HEK293 (cell line): ENCODE data around the gene SPINK1.

ENCODE experiments used
- CTCF ChIA-PET: fragments of 350-600 bp; formaldehyde crosslinking; extraction: SDS; loops from one replicate; lab custom pipeline; 2021; ENCODE audit warnings: antibody characterized with exemption; lab: Yijun Ruan, JAX
- POLR2A ChIA-PET: fragments of 300-600 bp; formaldehyde crosslinking; extraction: SDS; loops from one replicate; lab custom pipeline; 2020; ENCODE audit warnings: antibody characterized with exemption, inconsistent platforms; lab: Yijun Ruan, JAX
- H3K27ac ChIP-seq: fragments of 200-500 bp; sonication (Bioruptor generic); 2 replicates; pipeline ENCODE4 v1.5.1; 2014; ENCODE audit warnings: low read depth, low read length, control low read depth, inconsistent platforms; ENCODE audit errors: extremely low read depth
- H3K36me3 ChIP-seq, 2 experiments: fragments of 200-500 bp in 1 of 2; sonication (Bioruptor generic) in 1 of 2; 1 replicate in 1 of 2; 2 replicates in 1 of 2; pipeline ENCODE4 v1.5.1; 2014 to 2017; ENCODE audit warnings: inconsistent platforms in 2 of 2, low read length in 2 of 2; ENCODE audit not compliant: control insufficient read depth in 2 of 2, insufficient read depth in 1 of 2
- H3K4me1 ChIP-seq: fragments of 200-500 bp; sonication (Bioruptor generic); 2 replicates; pipeline ENCODE4 v1.5.1; 2014; ENCODE audit warnings: mild to moderate bottlenecking, low read length, inconsistent platforms; ENCODE audit not compliant: control insufficient read depth, insufficient read depth
- H3K4me3 ChIP-seq: 2 replicates; pipeline ENCODE4 v1.5.1; 2011; ENCODE audit warnings: low read depth, mild to moderate bottlenecking, control low read depth, low read length, moderate library complexity
- H3K9me3 ChIP-seq: fragments of 200-500 bp; sonication (Bioruptor generic); 2 replicates; pipeline ENCODE4 v1.5.1; 2014; ENCODE audit warnings: low read depth, low read length, inconsistent platforms; ENCODE audit not compliant: control insufficient read depth, insufficient read depth
- BCL11A ChIP-seq: fragments of 450-650 bp; formaldehyde crosslinking; IDR thresholded peaks from 2 replicates; pipeline ENCODE4 v1.5.1; 2016; ENCODE audit warnings: low read depth, missing biosample characterization, missing genetic modification characterization
- IKZF3 ChIP-seq: fragments of 450-650 bp; IDR thresholded peaks from 2 replicates; pipeline ENCODE4 v1.5.0; 2018; ENCODE audit warnings: missing biosample characterization, mild to moderate bottlenecking, missing genetic modification characterization, moderate library complexity
- MEIS1 ChIP-seq: sonication (generic); formaldehyde crosslinking; IDR thresholded peaks from 2 replicates; pipeline ENCODE4 v1.8.1; 2022; ENCODE audit warnings: missing genetic modification reagents, mild to moderate bottlenecking, borderline replicate concordance
- MZF1 ChIP-seq: fragments of 450-650 bp; formaldehyde crosslinking; IDR thresholded peaks from 2 replicates; pipeline ENCODE4 v1.5.1; 2017; ENCODE audit warnings: missing biosample characterization, missing genetic modification characterization, borderline replicate concordance
- OVOL3 ChIP-seq: fragments of 450-650 bp; formaldehyde crosslinking; IDR thresholded peaks from 2 replicates; pipeline ENCODE4 v1.5.1; 2016; ENCODE audit warnings: missing biosample characterization, missing genetic modification characterization
- TRIM28 ChIP-seq: IDR thresholded peaks from 2 replicates; pipeline ENCODE4 v1.6.1; 2011; ENCODE audit warnings: low read length, control low read depth, borderline replicate concordance
- ZBTB21 ChIP-seq: fragments of 450-650 bp; formaldehyde crosslinking; IDR thresholded peaks from 2 replicates; pipeline ENCODE4 v1.5.1; 2017; ENCODE audit warnings: missing biosample characterization, missing genetic modification characterization
- ZBTB48 ChIP-seq: fragments of 450-650 bp; formaldehyde crosslinking; IDR thresholded peaks from 2 replicates; pipeline ENCODE4 v1.5.1; 2016; ENCODE audit warnings: missing biosample characterization, missing genetic modification characterization
- ZFP41 ChIP-seq: fragments of 450-650 bp; formaldehyde crosslinking; IDR thresholded peaks from 2 replicates; pipeline ENCODE4 v1.5.1; 2016; ENCODE audit warnings: missing biosample characterization, missing genetic modification characterization, borderline replicate concordance
- ZNF133 ChIP-seq: fragments of 450-650 bp; formaldehyde crosslinking; IDR thresholded peaks from 2 replicates; pipeline ENCODE4 v1.5.1; 2016; ENCODE audit warnings: missing biosample characterization, missing genetic modification characterization
- ZNF138 ChIP-seq: fragments of 450-650 bp; formaldehyde crosslinking; IDR thresholded peaks from 2 replicates; pipeline ENCODE4 v1.5.1; 2016; ENCODE audit warnings: missing biosample characterization, missing genetic modification characterization, borderline replicate concordance
- ZNF146 ChIP-seq: fragments of 450-650 bp; formaldehyde crosslinking; IDR thresholded peaks from 2 replicates; pipeline ENCODE4 v1.5.1; 2016; ENCODE audit warnings: missing biosample characterization, missing genetic modification characterization
- ZNF155 ChIP-seq: fragments of 450-650 bp; formaldehyde crosslinking; IDR thresholded peaks from 2 replicates; pipeline ENCODE4 v1.5.1; 2016; ENCODE audit warnings: missing biosample characterization, missing genetic modification characterization
- ZNF16 ChIP-seq: fragments of 450-650 bp; formaldehyde crosslinking; IDR thresholded peaks from 2 replicates; pipeline ENCODE4 v1.5.1; 2016; ENCODE audit warnings: low read depth, missing biosample characterization, missing genetic modification characterization
- ZNF2 ChIP-seq: fragments of 450-650 bp; formaldehyde crosslinking; IDR thresholded peaks from 2 replicates; pipeline ENCODE4 v1.5.1; 2016; ENCODE audit warnings: missing biosample characterization, missing genetic modification characterization
- ZNF23 ChIP-seq: fragments of 450-650 bp; formaldehyde crosslinking; IDR thresholded peaks from 2 replicates; pipeline ENCODE4 v1.5.1; 2016; ENCODE audit warnings: missing biosample characterization, missing genetic modification characterization, borderline replicate concordance
- ZNF239 ChIP-seq: fragments of 450-650 bp; formaldehyde crosslinking; IDR thresholded peaks from 2 replicates; pipeline ENCODE4 v1.5.1; 2016; ENCODE audit warnings: missing biosample characterization, missing genetic modification characterization
- ZNF24 ChIP-seq: fragments of 450-650 bp; formaldehyde crosslinking; IDR thresholded peaks from 2 replicates; pipeline ENCODE4 v1.5.1; 2016; ENCODE audit warnings: missing biosample characterization, missing genetic modification characterization
- ZNF292 ChIP-seq: fragments of 450-650 bp; formaldehyde crosslinking; IDR thresholded peaks from 2 replicates; pipeline ENCODE4 v1.5.1; 2016; ENCODE audit warnings: low read depth, missing biosample characterization, missing genetic modification characterization, borderline replicate concordance
- ZNF423 ChIP-seq: fragments of 450-650 bp; formaldehyde crosslinking; IDR thresholded peaks from 2 replicates; pipeline ENCODE4 v1.5.1; 2016; ENCODE audit warnings: missing biosample characterization, missing genetic modification characterization
- ZNF433 ChIP-seq: fragments of 450-650 bp; formaldehyde crosslinking; IDR thresholded peaks from 2 replicates; pipeline ENCODE4 v1.5.1; 2016; ENCODE audit warnings: missing biosample characterization, missing genetic modification characterization, low read depth
- ZNF571 ChIP-seq: fragments of 450-650 bp; formaldehyde crosslinking; IDR thresholded peaks from 2 replicates; pipeline ENCODE4 v1.5.0; 2017; ENCODE audit warnings: missing biosample characterization, missing genetic modification characterization
- ZNF600 ChIP-seq: fragments of 450-650 bp; formaldehyde crosslinking; IDR thresholded peaks from 2 replicates; pipeline ENCODE4 v1.5.1; 2016; ENCODE audit warnings: missing biosample characterization, missing genetic modification characterization
- ZNF830 ChIP-seq: fragments of 450-650 bp; IDR thresholded peaks from 2 replicates; pipeline ENCODE4 v1.5.0; 2018; ENCODE audit warnings: missing biosample characterization, missing genetic modification characterization, low read depth, mild to moderate bottlenecking, moderate library complexity
- ZNF837 ChIP-seq: fragments of 450-650 bp; formaldehyde crosslinking; IDR thresholded peaks from 2 replicates; pipeline ENCODE4 v1.5.1; 2016; ENCODE audit warnings: missing biosample characterization, missing genetic modification characterization
- ZNF843 ChIP-seq: fragments of 450-650 bp; formaldehyde crosslinking; IDR thresholded peaks from 2 replicates; pipeline ENCODE4 v1.5.1; 2016; ENCODE audit warnings: missing biosample characterization, missing genetic modification characterization
- TF ChIP-seq, protein P1 (sequence below): fragments of 450-650 bp; formaldehyde crosslinking; IDR thresholded peaks from 2 replicates; pipeline ENCODE4 v1.5.1; 2016; ENCODE audit warnings: missing biosample characterization, missing genetic modification characterization
- TF ChIP-seq, protein P2 (sequence below): fragments of 450-650 bp; formaldehyde crosslinking; IDR thresholded peaks from 2 replicates; pipeline ENCODE4 v1.5.1; 2016; ENCODE audit warnings: missing biosample characterization, missing genetic modification characterization, low read depth
- TF ChIP-seq, protein P3 (sequence below): fragments of 450-650 bp; formaldehyde crosslinking; IDR thresholded peaks from 2 replicates; pipeline ENCODE4 v1.5.1; 2016; ENCODE audit warnings: missing biosample characterization, missing genetic modification characterization
- TF ChIP-seq, protein P4 (sequence below): fragments of 450-650 bp; formaldehyde crosslinking; IDR thresholded peaks from 2 replicates; pipeline ENCODE4 v1.5.1; 2016; ENCODE audit warnings: missing biosample characterization, missing genetic modification characterization

Gene SPINK1

DNA sequence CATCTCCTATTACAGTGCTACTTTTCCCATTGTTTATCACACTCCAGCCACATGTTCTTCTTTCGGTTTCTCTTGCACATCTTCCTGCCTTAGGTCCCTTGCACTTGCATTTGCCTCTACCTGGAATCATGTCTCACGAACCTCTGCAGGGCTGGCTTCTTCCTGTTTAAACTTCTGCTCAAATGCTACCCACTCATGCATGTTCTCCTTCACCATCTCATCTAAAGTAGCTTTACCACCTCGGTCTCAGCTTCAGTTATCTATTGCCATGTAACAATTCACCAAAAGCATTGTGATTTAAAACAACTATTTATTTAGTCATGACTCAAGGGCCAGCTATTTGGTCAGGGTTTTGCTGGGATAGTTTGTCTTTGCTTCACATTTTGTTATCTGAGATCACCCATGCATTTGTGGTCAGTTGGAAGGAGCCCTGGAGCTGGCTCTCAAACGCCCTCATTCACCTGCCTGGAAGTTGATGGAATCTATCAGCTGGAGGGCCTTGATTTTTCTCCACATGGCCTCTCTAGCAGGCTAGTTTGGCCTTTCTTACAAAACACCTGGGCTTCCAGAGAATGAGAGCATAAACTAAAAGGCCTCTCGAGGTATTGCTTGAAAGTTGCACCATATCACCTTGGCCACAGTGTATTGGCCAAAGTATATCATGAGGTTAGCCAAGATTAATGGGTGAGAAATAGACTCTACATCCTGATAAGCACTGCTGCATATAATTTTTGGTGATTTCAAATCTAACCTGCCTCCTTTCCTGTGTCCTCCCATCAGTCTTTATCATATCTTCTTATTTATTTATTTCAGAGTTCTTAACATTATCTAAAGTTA is 21.4 kb downstream of the SPINK1 start:
- POLR2A ChIA-PET = no interaction called here
- no peaks in the 10 kb centered on the region for H3K9me3 ChIP-seq
- no peaks in the 10 kb centered on the region for H3K4me1 ChIP-seq
- no peak overlapping the region for H3K4me3 ChIP-seq
- CTCF ChIA-PET = interaction anchor here (0.8 to 2.4 kb wide), 2 partner anchors 13 to 182 kb away, joined by 4 to 10 read pairs; no protein-coding TSS in a partner anchor
- H3K36me3 ChIP-seq = no peaks in the 10 kb centered on the region
- TF ChIP-seq ZNF600 (tag by site-specific recombination) (no peak), ZBTB21 (no peak), ZNF24 (tag by site-specific recombination) (no peak), ZNF571 (no peak), ZNF138 (tag by site-specific recombination) (no peak), ZNF292 (tag by site-specific recombination) (no peak), OVOL3 (no peak), MZF1 (tag by site-specific recombination) (no peak), ZNF133 (tag by site-specific recombination) (no peak), ZNF837 (tag by site-specific recombination) (no peak), IKZF3 (tag by site-specific recombination) (no peak), ZNF155 (tag by site-specific recombination) (no peak), ZNF146 (tag by site-specific recombination) (no peak), TRIM28 (no peak), ZNF830 (tag by site-specific recombination) (no peak)
- TF ChIP-seq, protein P1, sequence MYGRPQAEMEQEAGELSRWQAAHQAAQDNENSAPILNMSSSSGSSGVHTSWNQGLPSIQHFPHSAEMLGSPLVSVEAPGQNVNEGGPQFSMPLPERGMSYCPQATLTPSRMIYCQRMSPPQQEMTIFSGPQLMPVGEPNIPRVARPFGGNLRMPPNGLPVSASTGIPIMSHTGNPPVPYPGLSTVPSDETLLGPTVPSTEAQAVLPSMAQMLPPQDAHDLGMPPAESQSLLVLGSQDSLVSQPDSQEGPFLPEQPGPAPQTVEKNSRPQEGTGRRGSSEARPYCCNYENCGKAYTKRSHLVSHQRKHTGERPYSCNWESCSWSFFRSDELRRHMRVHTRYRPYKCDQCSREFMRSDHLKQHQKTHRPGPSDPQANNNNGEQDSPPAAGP (tag by site-specific recombination) = no peak
- TF ChIP-seq, protein P2, sequence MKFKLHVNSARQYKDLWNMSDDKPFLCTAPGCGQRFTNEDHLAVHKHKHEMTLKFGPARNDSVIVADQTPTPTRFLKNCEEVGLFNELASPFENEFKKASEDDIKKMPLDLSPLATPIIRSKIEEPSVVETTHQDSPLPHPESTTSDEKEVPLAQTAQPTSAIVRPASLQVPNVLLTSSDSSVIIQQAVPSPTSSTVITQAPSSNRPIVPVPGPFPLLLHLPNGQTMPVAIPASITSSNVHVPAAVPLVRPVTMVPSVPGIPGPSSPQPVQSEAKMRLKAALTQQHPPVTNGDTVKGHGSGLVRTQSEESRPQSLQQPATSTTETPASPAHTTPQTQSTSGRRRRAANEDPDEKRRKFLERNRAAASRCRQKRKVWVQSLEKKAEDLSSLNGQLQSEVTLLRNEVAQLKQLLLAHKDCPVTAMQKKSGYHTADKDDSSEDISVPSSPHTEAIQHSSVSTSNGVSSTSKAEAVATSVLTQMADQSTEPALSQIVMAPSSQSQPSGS (tag by site-specific recombination) = no peak
- TF ChIP-seq, protein P3, sequence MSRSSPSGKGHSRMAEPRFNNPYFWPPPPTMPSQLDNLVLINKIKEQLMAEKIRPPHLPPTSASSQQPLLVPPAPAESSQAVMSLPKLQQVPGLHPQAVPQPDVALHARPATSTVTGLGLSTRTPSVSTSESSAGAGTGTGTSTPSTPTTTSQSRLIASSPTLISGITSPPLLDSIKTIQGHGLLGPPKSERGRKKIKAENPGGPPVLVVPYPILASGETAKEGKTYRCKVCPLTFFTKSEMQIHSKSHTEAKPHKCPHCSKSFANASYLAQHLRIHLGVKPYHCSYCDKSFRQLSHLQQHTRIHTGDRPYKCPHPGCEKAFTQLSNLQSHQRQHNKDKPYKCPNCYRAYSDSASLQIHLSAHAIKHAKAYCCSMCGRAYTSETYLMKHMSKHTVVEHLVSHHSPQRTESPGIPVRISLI (tag by site-specific recombination) = no peak
- TF ChIP-seq, protein P4, sequence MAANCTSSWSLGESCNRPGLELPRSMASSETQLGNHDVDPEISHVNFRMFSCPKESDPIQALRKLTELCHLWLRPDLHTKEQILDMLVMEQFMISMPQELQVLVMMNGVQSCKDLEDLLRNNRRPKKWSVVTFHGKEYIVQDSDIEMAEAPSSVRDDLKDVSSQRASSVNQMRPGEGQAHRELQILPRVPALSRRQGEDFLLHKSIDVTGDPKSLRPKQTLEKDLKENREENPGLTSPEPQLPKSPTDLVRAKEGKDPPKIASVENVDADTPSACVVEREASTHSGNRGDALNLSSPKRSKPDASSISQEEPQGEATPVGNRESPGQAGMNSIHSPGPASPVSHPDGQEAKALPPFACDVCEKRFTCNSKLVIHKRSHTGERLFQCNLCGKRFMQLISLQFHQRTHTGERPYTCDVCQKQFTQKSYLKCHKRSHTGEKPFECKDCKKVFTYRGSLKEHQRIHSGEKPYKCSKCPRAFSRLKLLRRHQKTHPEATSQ (tag by site-specific recombination) = no peak
- no peak overlapping the region for H3K27ac ChIP-seq

DNA sequence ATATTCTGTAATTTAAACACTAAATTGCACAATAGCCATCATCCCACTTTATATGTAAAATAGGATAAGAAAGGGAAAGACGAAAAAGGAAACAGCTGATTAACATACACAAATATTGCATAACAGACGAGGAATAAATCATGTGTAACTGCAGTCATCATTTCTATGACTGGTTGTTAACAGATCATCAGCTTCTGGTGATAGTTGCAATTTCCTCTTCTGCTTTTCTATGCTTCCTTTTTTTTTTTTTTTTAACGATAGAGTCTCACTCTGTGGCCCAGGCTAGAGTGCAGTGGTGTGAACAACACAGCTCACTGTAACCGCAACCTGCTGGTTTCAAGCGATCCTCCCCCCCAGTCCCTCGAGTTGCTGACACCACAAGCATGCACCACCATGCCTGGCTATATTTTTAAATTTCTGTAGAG is 26.4 kb downstream of the SPINK1 start:
- H3K4me1 ChIP-seq = no peaks in the 10 kb centered on the region
- POLR2A ChIA-PET = interaction anchor here (0.6 to 0.7 kb wide), 3 partner anchors 22 to 997 kb away, joined by 3 to 4 read pairs (median 3); partner anchors contain the start of gene JAKMIP2
- CTCF ChIA-PET = interaction anchor here (1.0 kb wide), 1 partner anchor 18 kb away, joined by 6 read pairs; no protein-coding TSS in a partner anchor
- H3K36me3 ChIP-seq = no peaks in the 10 kb centered on the region
- H3K9me3 ChIP-seq = no peaks in the 10 kb centered on the region
- TF ChIP-seq ZNF23 (tag by site-specific recombination) (no peak), ZNF2 (tag by site-specific recombination) (no peak), BCL11A (tag by site-specific recombination) (no peak), ZNF843 (no peak), ZBTB48 (no peak), TRIM28 (no peak), ZNF433 (tag by site-specific recombination) (no peak), ZNF239 (tag by site-specific recombination) (no peak), ZNF423 (tag by site-specific recombination) (no peak), MEIS1 (no peak), ZFP41 (tag by site-specific recombination) (no peak), ZNF16 (tag by site-specific recombination) (no peak)
- H3K27ac ChIP-seq = no peak overlapping the region
- no peak overlapping the region for H3K4me3 ChIP-seq
